Caco-2 (cell line): ENCODE results near the gene TRAK1. TPM values are rescaled to one million over a fixed set of nuclear protein-coding genes. Genes with fewer than 3 reads are reported as not detected.

Experiments
- BruUV-seq: library from RNA; stranded (reverse); fragments of 400-500 nt; replicated peaks from 2 replicates; lab custom pipeline; 2021; lab: Mats Ljungman, UMichigan
- CTCF ChIA-PET: fragments of 300-600 bp; sonication (Branson Sonifier 250); formaldehyde crosslinking; loops from one replicate; lab custom pipeline; 2022; ENCODE audit warnings: antibody characterized with exemption; lab: Charles Lee
- POLR2A ChIA-PET: fragments of 300-600 bp; sonication (Branson Sonifier 250); formaldehyde crosslinking; loops from one replicate; lab custom pipeline; 2022; ENCODE audit warnings: antibody characterized with exemption; lab: Charles Lee
- DNase-seq, 2 experiments: peaks; one replicate each; pipeline versions ENCODE4 v3.0.0 to v3.0.0-alpha.2; 2020 to 2022
- H3K27me3 ChIP-seq: replicated peaks from 2 replicates; pipeline ENCODE4 v1.6.0; 2011; ENCODE audit warnings: low read length; ENCODE audit not compliant: control insufficient read depth, insufficient read depth
- H3K36me3 ChIP-seq: 2 replicates; pipeline ENCODE4 v1.5.1; 2011; ENCODE audit warnings: low read length; ENCODE audit not compliant: control insufficient read depth, insufficient read depth
- H3K4me1 ChIP-seq: fragments of 250-450 bp; sonication (Bioruptor Pico); 2 replicates; pipeline ENCODE4 v1.5.1; 2020; ENCODE audit warnings: mild to moderate bottlenecking
- H3K4me3 ChIP-seq: 2 replicates; pipeline ENCODE4 v1.5.1; 2011; ENCODE audit warnings: low read depth, mild to moderate bottlenecking, control low read depth, low read length
- H3K9me3 ChIP-seq: fragments of 250-450 bp; sonication (Bioruptor Pico); 2 replicates; pipeline ENCODE4 v1.5.1; 2020; ENCODE audit warnings: mild to moderate bottlenecking, moderate library complexity
- H3K27ac Mint-ChIP-seq: one replicate; pipeline ENCODE4 v1.8.0; 2022; ENCODE audit warnings: mixed read lengths; ENCODE audit not compliant: unreplicated experiment
- H3K27me3 Mint-ChIP-seq: one replicate; pipeline ENCODE4 v1.8.0; 2022; ENCODE audit warnings: mixed read lengths; ENCODE audit not compliant: insufficient read depth, unreplicated experiment
- H3K36me3 Mint-ChIP-seq: one replicate; pipeline ENCODE4 v1.8.0; 2022; ENCODE audit warnings: mild to moderate bottlenecking, mixed read lengths; ENCODE audit not compliant: insufficient read depth, unreplicated experiment
- H3K4me1 Mint-ChIP-seq: one replicate; pipeline ENCODE4 v1.8.0; 2022; ENCODE audit warnings: low read depth, mixed read lengths; ENCODE audit not compliant: unreplicated experiment
- H3K4me3 Mint-ChIP-seq: one replicate; pipeline ENCODE4 v1.8.0; 2022; ENCODE audit warnings: mild to moderate bottlenecking, moderate library complexity, mixed read lengths; ENCODE audit not compliant: unreplicated experiment
- H3K9me3 Mint-ChIP-seq: one replicate; pipeline ENCODE4 v1.8.0; 2022; ENCODE audit warnings: mixed read lengths; ENCODE audit not compliant: unreplicated experiment
- intact Hi-C: fragments of 100-400 bp; cut with micrococcal nuclease; formaldehyde crosslinking; loops from one replicate; pipeline ENCODE4 v1.10.0; 2022; ENCODE audit not compliant: unreplicated experiment
- total RNA-seq: library from RNA; stranded (reverse); gene quantifications from 2 replicates; pipeline ENCODE4 v1.2.3, GENCODE V29; 2022
- TF ChIP-seq, protein P1 (sequence below), 2 experiments: fragments of 200-600 bp in 1 of 2; IDR thresholded peaks; 1 replicate in 1 of 2; 2 replicates in 1 of 2; pipeline versions ENCODE4 v1.5.1 to v1.8.0; 2011 to 2022; ENCODE audit warnings: antibody characterized with exemption in 1 of 2, control low read depth in 1 of 2, inconsistent platforms in 1 of 2, low read depth in 1 of 2, low read length in 1 of 2, mild to moderate bottlenecking in 1 of 2, moderate library complexity in 1 of 2; ENCODE audit not compliant: insufficient read depth in 1 of 2, severe bottlenecking in 1 of 2, unreplicated experiment in 1 of 2

Gene TRAK1
- total RNA-seq, 1 experiment from 2014 or later = 33.3 TPM

- peaks cover 30% of the 10 kb centered on the region for H3K9me3 Mint-ChIP-seq
- ChIA-PET CTCF (no interaction called here), POLR2A (no interaction called here)
- H3K4me3 ChIP-seq = no peak overlapping the region
- DNase-seq = no peak
- H3K27me3 ChIP-seq = no peaks in the 10 kb centered on the region
- H3K27ac Mint-ChIP-seq = no peak overlapping the region
- no TSS peak for BruUV-seq
- no peaks in the 10 kb centered on the region for H3K4me1 Mint-ChIP-seq
- H3K27me3 Mint-ChIP-seq = peaks cover 12% of the 10 kb centered on the region
- no peaks in the 10 kb centered on the region for H3K36me3 ChIP-seq
- no peaks in the 10 kb centered on the region for H3K36me3 Mint-ChIP-seq
- no peaks in the 10 kb centered on the region for H3K4me1 ChIP-seq
- no peaks in the 10 kb centered on the region; the same call in 1 of the 2 replicates for H3K9me3 ChIP-seq
- intact Hi-C loops = no loop called here
- TF ChIP-seq, protein P1, sequence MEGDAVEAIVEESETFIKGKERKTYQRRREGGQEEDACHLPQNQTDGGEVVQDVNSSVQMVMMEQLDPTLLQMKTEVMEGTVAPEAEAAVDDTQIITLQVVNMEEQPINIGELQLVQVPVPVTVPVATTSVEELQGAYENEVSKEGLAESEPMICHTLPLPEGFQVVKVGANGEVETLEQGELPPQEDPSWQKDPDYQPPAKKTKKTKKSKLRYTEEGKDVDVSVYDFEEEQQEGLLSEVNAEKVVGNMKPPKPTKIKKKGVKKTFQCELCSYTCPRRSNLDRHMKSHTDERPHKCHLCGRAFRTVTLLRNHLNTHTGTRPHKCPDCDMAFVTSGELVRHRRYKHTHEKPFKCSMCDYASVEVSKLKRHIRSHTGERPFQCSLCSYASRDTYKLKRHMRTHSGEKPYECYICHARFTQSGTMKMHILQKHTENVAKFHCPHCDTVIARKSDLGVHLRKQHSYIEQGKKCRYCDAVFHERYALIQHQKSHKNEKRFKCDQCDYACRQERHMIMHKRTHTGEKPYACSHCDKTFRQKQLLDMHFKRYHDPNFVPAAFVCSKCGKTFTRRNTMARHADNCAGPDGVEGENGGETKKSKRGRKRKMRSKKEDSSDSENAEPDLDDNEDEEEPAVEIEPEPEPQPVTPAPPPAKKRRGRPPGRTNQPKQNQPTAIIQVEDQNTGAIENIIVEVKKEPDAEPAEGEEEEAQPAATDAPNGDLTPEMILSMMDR (IDR thresholded peaks at IDR 0.05; ENCODE audit: insufficient read depth in 1 of 2, low read depth in 1 of 2, low read length in 1 of 2, severe bottlenecking in 1 of 2, unreplicated experiment in 1 of 2) = no peak
- no peak overlapping the region for H3K4me3 Mint-ChIP-seq
These were observed 144.4 kb downstream of the TRAK1 start for GRCh38 chr3:42235532-42235931.

DNA sequence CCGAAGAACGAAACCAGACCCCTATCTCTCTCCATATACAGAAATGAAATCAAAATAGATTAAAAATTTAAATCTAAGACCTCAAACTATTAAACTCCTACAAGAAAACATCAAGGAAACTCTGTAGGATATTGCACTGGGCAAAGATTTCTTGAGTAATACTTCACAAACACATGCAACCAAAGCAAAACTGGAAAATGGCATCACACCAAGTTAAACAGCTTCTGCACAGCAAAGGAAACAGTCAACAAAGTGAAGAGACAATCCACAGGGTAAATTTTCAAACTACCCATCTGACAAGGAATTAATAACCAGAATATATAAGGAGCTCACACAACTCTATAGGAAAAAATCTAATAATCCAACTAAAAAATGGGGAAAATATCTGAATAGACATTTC lies 145.5 kb downstream of the TRAK1 start:
- TF ChIP-seq, protein P1 (IDR thresholded peaks at IDR 0.05; ENCODE audit: insufficient read depth in 1 of 2, low read depth in 1 of 2, low read length in 1 of 2, severe bottlenecking in 1 of 2, unreplicated experiment in 1 of 2) = no peak
- CTCF ChIA-PET = no interaction called here
- Mint-ChIP-seq H3K27me3 (peaks cover 12% of the 10 kb centered on the region), H3K27ac (no peak overlapping the region), H3K36me3 (no peaks in the 10 kb centered on the region), H3K4me1 (no peaks in the 10 kb centered on the region), H3K4me3 (no peak overlapping the region), H3K9me3 (peaks cover 30% of the 10 kb centered on the region)
- no peaks in the 10 kb centered on the region; the same call in 1 of the 2 replicates for H3K9me3 ChIP-seq
- no peaks in the 10 kb centered on the region for H3K27me3 ChIP-seq
- POLR2A ChIA-PET = no interaction called here
- H3K4me3 ChIP-seq = no peak overlapping the region
- no peaks in the 10 kb centered on the region for H3K4me1 ChIP-seq
- intact Hi-C loops = no loop called here
- DNase-seq = no peak
- BruUV-seq = no TSS peak
- no peaks in the 10 kb centered on the region for H3K36me3 ChIP-seq

- Histone ChIP-seq H3K4me3 (no peak overlapping the region), H3K36me3 (no peaks in the 10 kb centered on the region), H3K4me1 (no peaks in the 10 kb centered on the region), H3K9me3 (no peaks in the 10 kb centered on the region), H3K27me3 (no peaks in the 10 kb centered on the region; the same call in none of the 2 replicates)
- TF ChIP-seq, protein P1 (IDR thresholded peaks at IDR 0.05; ENCODE audit: insufficient read depth in 1 of 2, low read depth in 1 of 2, low read length in 1 of 2, severe bottlenecking in 1 of 2, unreplicated experiment in 1 of 2) = no peak
- ChIA-PET CTCF (interaction anchor here (1.3 to 4.7 kb wide), 2 partner anchors 196 to 197 kb away, joined by 4 to 35 read pairs; no protein-coding TSS in a partner anchor), POLR2A (no interaction called here)
- no peak for DNase-seq
- Mint-ChIP-seq H3K4me3 (no peak overlapping the region), H3K36me3 (no peaks in the 10 kb centered on the region), H3K4me1 (no peaks in the 10 kb centered on the region), H3K27me3 (peaks cover 8% of the 10 kb centered on the region), H3K9me3 (no peaks in the 10 kb centered on the region), H3K27ac (no peak overlapping the region)
- BruUV-seq = no TSS peak
- intact Hi-C loops = loop anchor here (5.0 kb wide), 1 partner anchor 301 kb away; no protein-coding TSS in a partner anchor
These were observed 154.9 kb downstream of the TRAK1 start for GRCh38 chr3:42246091-42246490.
